Erythroblast (primary cell): Measurements from ENCODE around the gene UNC79.

ENCODE experiments used
- GATA1 ChIP-seq: IDR thresholded peaks from 2 replicates; pipeline ENCODE4 v1.6.1; 2011; ENCODE audit warnings: low read depth, mild to moderate bottlenecking, control low read depth, low read length, moderate library complexity
- POLR2A ChIP-seq: IDR thresholded peaks from 2 replicates; pipeline ENCODE4 v1.6.1; 2011; ENCODE audit warnings: mild to moderate bottlenecking, low read length

GRCh38 chr14:93520053-93520607 is 89.4 kb downstream of the UNC79 start:
- TF ChIP-seq POLR2A (no peak), GATA1 (no peak)
